Measurements from ENCODE around the gene STX1A. TPM values are rescaled to one million over a fixed set of nuclear protein-coding genes. Genes with fewer than 3 reads are reported as not detected.
"Not testable (repeated sequence)": the region's sequence is repeated elsewhere in the genome, so short reads cannot be mapped to it uniquely, and the experiment has no call there.

Gene STX1A
- total RNA-seq, 1 experiment from 2014 or later: 66.3 TPM

DNA sequence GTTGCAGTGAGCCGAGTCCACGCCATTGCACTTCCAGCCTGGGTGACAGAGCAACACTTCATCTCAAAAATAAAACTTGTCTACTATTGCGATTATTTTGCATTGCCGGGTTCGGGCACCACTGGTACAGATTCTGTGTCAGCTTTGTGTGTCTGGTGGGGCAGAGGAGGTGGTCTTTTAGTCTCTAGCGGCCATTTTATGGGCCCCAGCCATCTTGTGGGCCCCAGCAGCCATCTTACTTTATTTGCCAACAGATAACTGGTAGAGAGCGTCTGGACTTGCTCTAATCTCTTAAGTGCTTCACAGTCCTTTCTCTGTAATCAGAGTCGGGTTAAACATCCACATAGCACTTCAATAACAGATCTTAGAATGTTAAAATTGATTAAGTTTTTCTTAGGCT lies 31.2 kb downstream of the STX1A start:
- DNase-seq (ENCODE audit: extremely low read depth, low read depth): no peak

DNA sequence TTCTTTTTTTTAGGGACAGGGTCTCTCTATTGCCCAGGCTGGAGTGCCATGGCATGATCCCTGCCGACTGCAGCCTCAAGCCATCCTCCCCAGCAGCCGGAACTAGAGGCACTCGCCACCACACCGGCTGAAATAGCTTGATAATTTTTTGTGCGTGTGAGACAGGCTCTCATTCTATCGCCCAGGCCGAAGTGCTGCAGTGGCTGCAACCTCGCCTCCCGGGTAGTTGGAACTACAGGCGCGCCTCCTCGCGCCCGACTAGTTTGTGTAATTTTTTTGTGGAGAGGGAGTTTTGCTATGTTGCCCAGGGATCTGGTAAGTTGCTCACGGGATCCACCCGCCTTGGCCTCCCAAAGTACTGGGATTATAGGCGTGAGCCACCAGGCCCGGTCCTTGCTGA lies 34.2 kb downstream of the STX1A start:
- no peak for DNase-seq (ENCODE audit: extremely low read depth, low read depth)

DNA sequence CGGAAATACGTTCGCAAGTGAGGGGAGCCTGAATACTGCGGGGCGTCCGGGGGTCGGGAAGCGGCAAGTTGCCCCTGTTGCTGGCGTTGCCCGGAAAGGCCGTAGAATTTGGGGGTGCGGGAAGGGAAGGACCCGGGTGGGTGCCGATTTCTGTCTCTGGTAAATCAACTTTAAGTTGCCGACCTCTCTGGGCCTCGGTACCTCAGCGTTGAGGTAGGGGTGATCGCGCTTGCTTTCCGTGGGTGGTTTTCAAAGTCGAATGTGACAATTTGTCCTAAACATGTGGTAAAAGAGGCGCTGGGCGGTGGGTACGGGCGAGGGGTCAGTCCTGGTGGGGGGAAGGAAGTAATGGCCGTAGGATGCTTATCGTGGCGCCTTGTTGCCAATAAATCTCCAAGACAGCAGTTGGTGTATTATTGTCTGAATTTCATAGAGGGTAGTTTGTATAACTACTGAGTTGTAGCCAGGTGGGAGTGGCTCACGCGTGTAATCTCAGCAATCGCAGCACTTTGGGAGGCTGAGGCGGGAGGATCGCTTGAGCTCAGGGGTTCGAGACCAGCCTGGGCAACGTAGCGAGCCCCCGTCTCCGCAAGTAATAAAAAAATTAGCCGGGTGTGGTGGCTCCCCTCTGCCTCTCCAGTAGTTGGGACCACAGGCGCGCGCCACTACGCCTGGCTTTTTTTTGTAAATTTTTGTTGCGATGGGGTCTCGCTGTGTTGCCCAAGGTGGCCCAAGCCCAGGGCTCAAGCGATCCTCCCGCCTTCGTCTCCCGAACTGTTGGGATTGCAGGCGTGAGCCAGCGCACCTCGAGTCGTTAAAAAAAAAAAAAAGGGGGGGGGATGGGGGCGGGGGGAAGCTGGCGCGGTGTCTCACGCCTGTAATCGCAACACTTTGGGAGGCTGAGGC lies 35.4 kb downstream of the STX1A start:
- no peak for DNase-seq (ENCODE audit: extremely low read depth, low read depth)

DNA sequence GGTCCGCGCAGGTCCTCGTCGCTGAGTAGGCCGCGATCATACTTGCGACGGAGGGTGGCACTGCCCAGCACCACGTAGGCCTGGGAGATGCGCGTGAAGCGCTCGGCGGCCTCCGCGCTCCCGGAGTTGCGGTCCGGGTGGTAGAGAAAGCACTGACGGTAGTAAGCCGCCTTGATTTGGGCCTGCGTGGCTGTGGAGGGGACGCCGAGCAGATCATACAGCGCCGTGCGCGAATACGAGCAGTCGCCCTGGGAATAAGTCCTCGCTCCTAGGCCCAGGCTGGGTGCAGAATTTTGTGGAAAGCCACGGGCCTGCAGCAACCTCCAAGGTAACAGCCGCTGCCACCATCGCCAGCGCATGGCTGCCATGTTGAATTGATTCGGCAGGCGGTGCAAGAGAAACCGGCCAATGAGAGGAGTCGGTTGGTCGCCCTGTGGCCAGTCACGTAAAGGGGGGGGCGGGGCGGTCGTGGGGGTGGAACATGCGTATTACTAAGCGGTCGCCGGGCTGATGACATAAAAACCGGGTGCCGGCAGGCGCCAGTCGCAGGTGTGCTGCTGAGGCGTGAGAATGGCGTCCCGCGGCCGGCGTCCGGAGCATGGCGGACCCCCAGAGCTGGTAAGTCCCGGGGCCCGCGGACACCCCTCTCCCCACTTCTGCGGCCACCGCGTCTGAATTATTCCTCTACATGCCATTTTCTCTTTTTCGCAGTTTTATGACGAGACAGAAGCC lies 36.2 kb downstream of the STX1A start, which contains the start of the genes BUD23 and DNAJC30:
Gene BUD23 (plus strand): TSS at position 542 of the 732 bp plus-strand sequence. CDS start 29 bp downstream, at position 571.
Gene DNAJC30 (minus strand): TSS at position 398 of the 732 bp plus-strand sequence. CDS start 30 bp downstream, at position 368.
- peak; percentile 96 for DNase-seq (ENCODE audit: extremely low read depth, low read depth)

DNA sequence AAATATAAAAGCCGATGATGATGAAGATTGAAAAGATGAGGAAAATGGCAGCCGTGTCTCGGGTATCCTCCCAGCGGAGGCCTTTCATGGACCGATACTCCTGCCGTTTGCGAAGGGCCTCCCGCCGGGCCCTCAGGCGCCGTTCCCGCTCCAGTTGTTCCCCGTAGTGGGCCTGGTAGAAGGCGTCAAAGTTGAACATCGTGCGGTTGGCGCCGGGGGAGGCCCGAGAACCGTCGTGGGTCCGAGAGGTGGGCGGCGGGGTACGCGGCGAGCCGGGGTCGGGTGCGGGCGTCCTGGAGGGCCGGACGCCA lies 36.8 kb downstream of the STX1A start:
- DNase-seq (ENCODE audit: extremely low read depth, low read depth): no peak

DNA sequence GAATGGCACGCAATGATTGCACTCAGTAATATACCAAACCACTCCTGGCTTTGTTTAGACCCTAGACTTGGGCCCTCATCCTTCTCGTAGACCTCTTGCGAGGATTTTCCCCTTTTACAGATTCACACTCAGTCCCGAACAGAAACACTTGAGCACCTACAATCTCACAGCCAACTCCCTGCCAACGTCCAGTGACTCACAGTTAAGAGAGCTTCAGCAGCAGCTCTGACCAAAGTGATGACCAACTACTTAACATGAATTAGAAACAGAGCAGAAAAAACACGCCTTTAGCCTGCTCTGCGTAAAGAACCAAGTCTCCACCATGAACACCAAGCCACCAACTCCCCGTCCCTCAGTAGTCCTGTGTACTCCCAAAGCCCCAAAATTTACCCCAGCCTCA lies 38.4 kb downstream of the STX1A start:
- no peak for DNase-seq (ENCODE audit: extremely low read depth, low read depth)

DNA sequence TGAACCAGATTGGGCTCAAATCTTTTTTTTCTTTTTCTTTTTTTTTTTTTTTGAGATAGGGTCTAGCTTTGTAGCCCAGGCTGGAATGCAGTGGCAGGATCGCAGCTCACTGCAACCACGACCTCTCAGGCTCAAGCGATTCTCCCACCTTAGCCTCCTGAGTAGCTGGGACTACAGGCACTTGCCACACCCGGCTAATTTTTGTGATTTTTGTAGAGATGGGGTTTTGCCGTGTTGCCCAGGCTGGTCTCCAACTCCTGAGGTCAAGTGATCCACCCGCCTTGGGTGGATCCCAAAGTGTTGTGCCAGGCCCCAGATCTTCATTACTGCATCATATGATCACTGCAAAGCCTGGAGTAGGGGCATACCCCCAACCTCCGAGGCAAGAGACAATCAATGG lies 39.0 kb downstream of the STX1A start:
- DNase-seq (ENCODE audit: extremely low read depth, low read depth): no peak

DNA sequence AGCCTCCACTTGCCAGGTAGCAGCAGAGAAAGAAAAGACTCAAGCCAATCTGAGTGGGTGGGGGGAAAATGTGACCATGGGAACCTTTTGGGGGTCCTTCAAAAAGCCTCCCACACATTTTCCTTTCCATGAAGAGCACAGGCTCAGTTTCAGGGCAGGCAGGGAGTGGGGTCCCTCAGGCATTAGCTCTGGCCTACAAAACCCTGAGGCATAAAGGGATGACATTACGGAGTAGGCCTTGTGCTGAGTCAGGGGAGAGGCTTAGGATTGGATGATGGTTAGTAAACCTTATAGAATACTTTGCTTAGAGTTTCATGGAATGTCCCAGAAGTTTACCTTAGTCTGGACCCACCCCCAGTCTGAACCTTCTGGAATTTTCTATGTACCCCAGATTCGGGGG lies 39.8 kb downstream of the STX1A start:
- DNase-seq (ENCODE audit: extremely low read depth, low read depth): no peak

DNA sequence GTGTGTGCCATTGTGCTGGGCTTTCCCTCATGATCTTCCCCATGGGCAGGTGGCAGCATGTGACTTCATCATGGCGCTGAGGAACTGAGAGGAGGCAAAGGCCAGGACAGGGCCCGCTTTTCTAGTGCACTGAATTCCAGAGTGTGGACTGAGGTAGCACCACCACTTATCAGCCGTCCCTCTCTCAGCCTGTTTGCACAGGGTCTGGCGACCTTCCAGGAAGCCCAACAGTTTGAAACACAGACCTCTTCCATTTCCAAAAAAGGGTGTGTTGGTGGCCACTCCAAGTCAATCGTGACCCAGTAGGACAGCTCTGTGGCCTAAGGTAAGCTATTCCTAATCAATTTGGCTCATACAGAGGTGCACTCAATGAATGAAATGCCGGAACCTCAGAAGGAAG lies 40.6 kb downstream of the STX1A start:
- DNase-seq (ENCODE audit: extremely low read depth, low read depth): no peak

DNA sequence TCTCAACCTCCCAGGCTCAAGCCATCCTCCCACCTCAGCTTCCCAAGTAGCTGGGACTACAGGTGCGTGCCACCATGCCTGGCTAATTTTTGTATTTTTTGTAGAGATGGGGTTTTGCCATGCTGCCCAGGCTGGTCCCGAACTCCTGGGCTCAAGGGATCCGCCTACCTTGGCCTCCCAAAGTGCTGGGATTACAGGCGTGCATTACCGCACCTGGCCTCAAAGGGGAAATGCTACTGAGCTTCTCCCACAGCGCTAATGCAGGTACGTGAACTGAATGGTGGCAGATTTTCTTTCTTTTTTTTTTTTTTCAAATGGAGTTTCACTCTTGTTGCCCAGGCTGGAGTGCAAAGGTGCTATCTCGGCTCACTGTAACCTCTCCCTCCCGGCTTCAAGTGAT lies 43.4 kb downstream of the STX1A start:
- DNase-seq (ENCODE audit: extremely low read depth, low read depth): not testable (repeated sequence)

DNA sequence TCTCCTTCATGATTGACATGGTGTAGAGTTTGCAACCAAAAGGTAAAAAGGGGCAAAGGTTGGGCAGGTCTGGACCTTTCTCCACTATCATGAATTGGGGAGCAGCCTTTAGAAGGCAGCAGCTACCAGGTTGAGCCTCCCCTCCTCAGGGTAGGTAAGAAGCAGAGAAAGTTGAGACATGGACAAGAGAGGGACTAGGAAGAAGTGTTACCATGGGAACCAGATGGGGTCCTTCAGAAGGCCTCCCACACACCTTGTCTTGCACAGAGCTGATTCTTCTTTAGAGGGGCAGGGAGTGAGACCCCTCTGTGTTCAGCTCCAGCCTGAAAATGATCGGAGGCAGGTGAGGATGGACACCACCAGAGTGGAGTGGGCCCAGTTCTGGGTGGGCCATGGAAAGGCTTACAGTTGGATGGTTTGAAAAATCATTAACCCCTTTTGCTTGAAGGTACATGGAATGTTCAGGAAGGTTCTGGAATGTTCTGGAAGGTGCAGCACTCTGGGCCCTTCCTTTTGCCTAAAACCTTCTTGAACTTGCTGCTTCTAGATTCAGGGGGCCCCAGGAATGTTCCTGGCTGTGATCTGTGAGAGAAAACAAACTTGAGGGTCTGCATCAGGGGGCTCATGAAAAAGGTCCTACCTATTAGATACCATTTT lies 44.9 kb downstream of the STX1A start:
- no peak for DNase-seq (ENCODE audit: extremely low read depth, low read depth)

DNA sequence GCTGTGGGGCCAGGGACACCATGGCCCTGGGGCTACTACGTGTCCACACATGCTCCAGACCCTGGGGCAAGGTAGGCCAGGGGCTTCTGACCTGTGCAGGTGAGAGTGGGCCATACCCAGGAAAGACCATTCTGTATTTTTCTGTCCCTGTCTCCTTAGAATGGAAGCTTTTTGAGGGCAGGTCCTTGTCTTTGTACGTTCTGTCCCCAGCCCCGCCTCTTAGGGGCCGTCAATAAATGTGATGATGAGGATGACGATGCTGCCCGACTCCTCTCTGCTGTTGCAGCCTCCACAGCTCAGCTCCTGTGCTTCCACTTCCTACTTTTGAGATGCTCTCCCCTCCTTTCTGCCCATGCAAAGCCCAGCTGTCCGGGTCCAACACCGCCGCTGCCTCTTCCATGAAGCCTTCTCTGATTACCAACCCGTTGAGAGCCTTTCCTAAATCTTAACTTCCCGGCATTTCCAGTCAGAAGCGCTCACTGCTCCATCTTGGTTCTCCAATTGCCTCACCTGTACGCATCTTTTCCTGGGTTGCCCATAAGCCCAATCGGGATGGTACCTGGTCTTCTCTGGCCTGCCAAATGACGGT lies 47.5 kb downstream of the STX1A start:
- no peak for DNase-seq (ENCODE audit: extremely low read depth, low read depth)

DNA sequence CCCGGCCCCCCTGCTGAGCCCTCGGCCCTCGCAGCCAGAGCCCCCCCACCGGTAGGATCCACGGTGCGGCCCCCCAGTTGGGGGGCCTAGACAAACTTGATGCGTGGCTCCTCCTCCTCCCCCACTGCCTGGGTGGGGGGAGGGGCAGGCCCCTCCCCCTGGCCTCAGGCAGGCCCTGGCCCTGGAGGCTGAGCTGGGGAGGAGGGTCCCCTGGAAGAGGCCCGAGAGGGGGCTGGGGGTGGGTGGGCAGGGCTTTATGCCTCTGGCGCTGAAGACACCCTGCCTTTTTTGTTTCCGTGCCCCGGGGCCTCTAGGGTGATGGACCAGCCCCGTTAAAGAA lies 48.2 kb downstream of the STX1A start:
- DNase-seq (ENCODE audit: extremely low read depth, low read depth): no peak

DNA sequence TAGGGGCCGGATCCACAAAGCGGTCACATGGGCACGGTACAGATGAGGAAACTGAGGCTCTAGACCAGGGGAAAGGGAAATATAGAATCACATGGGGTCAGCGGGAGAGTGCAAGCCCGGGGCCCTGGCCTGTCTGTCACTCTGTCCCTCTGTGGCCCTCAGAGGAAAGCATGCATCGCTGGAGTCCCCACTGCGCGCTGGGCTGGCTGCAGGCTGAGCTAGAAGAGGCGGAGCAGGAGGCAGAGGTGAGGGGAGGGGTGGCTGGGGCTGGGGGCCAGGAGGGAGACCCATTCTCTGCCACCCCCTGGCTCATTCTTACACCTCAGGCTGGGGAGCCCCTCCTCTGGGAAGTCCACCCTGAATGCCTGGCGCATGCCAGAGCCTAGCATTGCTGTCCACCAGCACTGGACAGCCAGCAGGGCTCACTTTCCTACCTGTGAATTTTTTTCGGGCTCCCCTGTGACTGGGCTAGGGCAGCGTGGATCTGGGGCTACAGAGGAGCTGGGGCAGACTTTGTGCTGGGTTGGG lies 49.5 kb downstream of the STX1A start:
- DNase-seq (ENCODE audit: extremely low read depth, low read depth): no peak

DNA sequence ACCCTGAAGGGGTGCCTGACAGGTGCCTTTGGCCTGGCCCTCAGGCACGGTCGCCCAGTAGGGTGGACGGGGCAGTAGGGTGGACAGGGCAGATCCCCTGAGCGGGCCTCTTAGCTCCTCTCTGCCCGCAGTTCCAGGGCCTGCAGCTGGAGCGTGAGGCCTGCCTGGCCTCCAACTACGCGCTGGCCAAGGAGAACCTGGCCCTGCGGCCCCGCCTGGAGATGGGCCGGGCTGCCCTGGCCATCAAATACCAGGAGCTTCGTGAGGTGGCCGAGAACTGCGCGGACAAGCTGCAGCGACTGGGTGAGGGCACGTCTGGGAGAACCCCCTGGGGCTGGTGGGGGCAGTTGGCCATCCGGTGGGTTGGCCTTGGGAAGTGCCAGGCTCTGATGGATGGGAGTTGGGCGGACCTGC lies 50.2 kb downstream of the STX1A start:
- no peak for DNase-seq (ENCODE audit: extremely low read depth, low read depth)

DNA sequence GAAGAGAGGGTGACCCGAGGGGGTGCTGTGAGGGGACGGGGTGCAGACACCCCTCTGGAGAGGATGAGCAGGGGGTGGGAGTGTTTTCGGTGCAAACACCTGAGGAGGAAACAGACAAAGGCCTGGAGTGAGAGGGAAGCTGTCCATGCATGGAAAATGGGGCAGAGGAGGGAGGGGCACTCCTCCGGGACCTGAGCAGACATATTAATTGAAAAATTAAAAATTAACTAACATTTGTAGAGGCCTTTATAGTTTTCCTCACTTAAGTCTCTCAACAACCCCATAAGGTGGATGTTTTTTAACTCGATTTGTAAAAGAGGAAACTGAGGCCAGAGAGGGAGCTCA lies 50.6 kb downstream of the STX1A start:
- DNase-seq (ENCODE audit: extremely low read depth, low read depth): no peak

DNA sequence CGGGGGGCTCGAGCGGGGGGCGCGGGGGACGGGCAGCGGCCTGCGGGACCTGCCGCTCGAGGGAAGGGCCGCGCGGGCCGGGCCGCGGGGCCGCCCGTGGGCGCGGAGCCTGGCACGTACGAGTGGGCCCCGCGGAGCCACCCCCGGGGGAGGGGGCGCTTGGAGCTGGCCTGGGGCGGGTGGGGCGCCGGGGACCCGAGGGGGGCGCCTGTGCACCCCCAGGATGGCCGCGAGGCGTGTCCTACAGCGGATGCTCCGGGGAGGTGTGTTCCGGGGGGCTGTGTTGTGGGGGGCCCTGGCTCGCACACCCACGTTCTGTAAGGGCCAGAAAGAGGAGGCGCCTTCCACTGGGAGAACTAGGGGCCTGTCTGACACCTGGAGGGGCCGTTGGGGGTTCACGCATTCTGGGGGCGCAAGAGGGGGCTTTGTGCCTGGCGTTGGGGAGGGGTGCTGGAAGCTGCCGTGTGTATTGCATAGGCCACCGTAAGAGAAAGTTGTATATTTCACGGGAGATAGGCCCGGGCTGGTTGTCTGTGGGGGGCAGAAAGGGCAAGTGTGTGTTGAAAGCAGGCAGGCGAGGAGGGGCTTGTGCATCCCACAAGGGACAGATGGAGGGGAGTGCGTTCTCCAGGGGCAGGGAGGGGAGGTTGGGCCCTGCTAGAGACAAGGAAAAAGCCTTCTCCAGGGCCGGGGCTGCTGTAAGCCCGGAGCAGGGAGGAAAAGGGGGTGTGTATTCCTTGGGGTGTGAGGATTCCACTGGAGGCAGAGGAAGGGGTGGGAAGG lies 51.2 kb downstream of the STX1A start:
- DNase-seq (ENCODE audit: extremely low read depth, low read depth): no peak

DNA sequence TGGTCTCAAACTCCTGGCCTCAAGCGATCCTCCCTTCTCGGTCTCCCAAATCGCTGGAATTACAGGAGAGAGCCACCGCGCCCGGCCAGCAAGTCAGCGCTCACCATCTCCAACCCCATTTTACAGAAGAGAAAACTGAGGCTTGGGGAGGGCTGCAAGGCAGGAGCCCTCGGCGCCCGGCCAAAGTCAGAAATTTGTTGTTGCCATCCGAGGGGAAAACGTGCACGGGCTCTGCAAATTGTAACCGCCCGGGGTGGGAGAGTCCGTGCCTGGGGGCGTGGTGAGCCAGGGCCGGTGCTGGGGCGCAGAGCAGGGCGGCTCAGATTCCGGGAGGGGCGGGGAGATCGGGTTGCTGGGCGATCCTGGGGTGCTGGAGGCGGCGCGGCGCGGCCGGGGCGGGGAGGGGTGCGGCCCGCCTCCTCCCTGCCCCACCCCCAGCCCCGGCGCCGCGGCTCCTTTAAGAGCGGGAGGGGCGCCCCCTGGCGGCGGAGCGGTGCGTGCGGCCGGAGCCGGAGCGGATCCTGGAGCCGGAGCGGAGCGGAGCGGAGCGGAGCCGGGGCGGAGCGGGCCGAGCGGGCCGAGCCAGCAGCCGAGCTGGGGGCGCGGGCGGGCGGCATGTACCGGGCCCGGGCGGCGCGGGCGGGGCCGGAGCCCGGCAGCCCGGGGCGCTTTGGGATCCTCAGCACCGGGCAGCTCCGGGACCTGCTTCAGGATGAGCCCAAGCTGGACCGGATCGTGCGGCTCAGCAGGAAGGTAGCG lies 51.9 kb downstream of the STX1A start, which contains the start of gene VPS37D:
Gene VPS37D (plus strand): TSS at position 488 of the 759 bp plus-strand sequence. CDS start 128 bp downstream, at position 616.
- peak; percentile 89 for DNase-seq (ENCODE audit: extremely low read depth, low read depth)

DNA sequence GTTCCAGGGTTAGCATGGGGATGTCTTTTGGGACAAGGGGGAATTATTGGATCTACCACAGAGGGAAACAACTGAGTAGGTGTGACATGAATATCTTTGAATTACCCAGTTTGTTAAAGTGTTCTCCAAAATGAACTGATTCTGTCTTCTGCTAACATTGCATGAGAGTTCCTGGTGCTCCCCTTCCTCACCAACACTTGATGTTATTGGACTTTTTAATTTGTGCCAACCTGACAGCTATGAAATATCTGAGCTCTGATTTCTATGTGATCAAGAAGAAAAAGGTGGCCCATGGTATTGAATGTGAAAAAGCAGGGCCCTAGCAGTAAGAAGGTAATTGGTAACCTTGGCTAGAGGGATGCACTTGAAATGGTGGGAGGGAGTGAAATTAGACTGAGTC lies 56.4 kb downstream of the STX1A start:
- no peak for DNase-seq (ENCODE audit: extremely low read depth, low read depth)

Data from NCI-H460 (cell line).